A549 treated with CORT108297 at 1 μM for 4 hours (cell line): ENCODE measurements around the gene PEX13. TPM values are rescaled to one million over a fixed set of nuclear protein-coding genes. Genes with fewer than 3 reads are reported as not detected.

Source experiments
- total RNA-seq: library from RNA; stranded (reverse); fragments of 200-300 nt; extraction: Qiagen RNA extraction; gene quantifications from 5 replicates; pipeline ENCODE4 v1.2.3, GENCODE V29; 2022

Gene PEX13, protein sequence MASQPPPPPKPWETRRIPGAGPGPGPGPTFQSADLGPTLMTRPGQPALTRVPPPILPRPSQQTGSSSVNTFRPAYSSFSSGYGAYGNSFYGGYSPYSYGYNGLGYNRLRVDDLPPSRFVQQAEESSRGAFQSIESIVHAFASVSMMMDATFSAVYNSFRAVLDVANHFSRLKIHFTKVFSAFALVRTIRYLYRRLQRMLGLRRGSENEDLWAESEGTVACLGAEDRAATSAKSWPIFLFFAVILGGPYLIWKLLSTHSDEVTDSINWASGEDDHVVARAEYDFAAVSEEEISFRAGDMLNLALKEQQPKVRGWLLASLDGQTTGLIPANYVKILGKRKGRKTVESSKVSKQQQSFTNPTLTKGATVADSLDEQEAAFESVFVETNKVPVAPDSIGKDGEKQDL
- 13.1 to 16.6 TPM (median 15.4 TPM) in 5 replicates for total RNA-seq

GRCh38 chr2:61017556-61018317, at the start of gene PEX13, which contains the start of gene PUS10:
TSS of gene PEX13 (plus strand) at chr2:61017720. CDS start at chr2:61017760, 40 bp downstream.
TSS of gene PUS10 (minus strand) at chr2:61018255. CDS start at chr2:61011890, 6,365 bp downstream.

DNA sequence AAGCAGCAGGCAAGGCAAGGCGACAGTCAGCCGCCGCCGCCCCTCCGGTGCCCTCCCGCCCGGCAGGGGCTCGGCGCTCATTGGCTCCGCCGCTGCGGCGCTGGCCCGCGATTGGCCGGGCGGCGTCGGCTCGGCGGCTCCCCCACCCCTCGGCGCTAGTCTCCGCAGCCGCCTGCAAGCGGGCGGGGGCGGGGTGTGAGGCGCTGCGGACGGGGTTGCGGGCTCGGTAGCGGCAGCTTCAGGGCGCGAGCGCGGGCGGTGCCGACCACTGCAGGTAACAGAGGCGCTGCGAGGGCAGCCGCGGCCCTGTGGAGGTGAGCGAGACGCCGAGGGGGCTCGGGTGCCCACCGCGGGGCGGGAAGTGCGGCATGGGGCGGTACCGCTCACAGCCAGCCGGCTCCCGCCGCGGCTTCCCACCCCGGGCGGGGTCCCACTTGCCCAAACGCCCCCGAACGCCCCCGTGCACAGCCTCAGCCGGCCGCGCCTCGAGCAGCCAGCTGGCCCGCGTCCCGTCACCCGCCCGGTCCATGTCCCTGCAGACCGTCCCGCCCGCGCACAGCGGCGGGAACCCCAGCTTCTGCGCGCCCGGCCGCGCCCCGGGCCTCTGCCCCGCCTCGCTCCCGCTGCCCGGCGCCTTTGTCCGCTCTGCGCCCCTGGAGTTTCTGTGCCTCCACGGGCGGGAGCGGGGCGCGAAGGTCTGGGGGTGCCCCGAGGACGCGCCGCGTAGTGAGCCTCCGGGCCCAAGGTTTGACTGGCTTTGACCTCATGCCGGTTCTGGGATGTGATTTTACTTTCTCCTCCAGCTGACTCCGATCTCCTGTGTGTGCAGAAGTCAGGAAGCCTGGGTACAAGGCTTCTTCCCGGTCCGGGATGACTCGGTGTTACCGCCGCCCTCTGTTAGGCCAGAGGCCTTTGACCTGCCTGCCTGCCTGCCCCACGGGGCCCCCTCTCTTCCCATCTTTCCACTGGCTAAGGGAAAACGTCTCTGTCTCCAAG, 48.5 kb downstream of the PEX13 start, which contains the start of gene SANBR:
Gene SANBR, plus strand, starts transcription at position 158 of the 996 bp plus-strand sequence. CDS start 4,480 bp downstream, outside the sequence.

Other genes starting within 250 kb of the PEX13 start
- gene REL, start 136.1 kb upstream of the PEX13 start, total RNA-seq, result 1.7 to 3.6 TPM (median 2.6 TPM) in 5 replicates
- 2.3 to 3.2 TPM (median 2.9 TPM) in 5 replicates for gene PUS10, start 535 bp downstream of the PEX13 start, total RNA-seq
- gene SANBR, start 48.2 kb downstream of the PEX13 start, total RNA-seq, result 10.0 to 13.2 TPM (median 13.1 TPM) in 5 replicates
- 13.9 to 22.6 TPM (median 17.1 TPM) in 5 replicates for gene C2orf74, start 144.5 kb downstream of the PEX13 start, total RNA-seq